ENCODE data around the gene ETS1. TPM values are rescaled to one million over a fixed set of nuclear protein-coding genes. Genes with fewer than 3 reads are reported as not detected.
A peak's percentile ranks its signal among the peaks of the same experiment; 100 is the strongest.

Gene ETS1
- polyA plus RNA-seq, 2 of the 4 experiments (the other 2 are of a cell fraction): 14.5 to 18.8 TPM

- CTCF ChIA-PET: interaction anchor here (1.9 kb wide), 1 partner anchor 12 kb away, joined by 4 read pairs; no protein-coding TSS in a partner anchor
- Histone ChIP-seq H3K4me1 (peaks cover 53% of the 10 kb centered on the region), H3K27ac (peak overlapping the region; percentile 82 to 94), H3K4me3 (peak overlapping the region; percentile 60), H3K4me2 (peak overlapping the region; percentile 91), H3K9me3 (no peaks in the 10 kb centered on the region)
- 3% methylated on average over 16 of the region's 19 CpGs for WGBS (ENCODE audit: missing lambda C conversion rate)
- no peak for TF ChIP-seq RAD21 (conservative IDR thresholded peaks at IDR 0.05 in 1 of 2, IDR thresholded peaks at IDR 0.05 in 1 of 2)
- TF ChIP-seq CHD4 (IDR thresholded peaks at IDR 0.05; ENCODE audit: borderline replicate concordance): no peak
- TF ChIP-seq JUN (IDR thresholded peaks at IDR 0.05): no peak
- TF ChIP-seq EP300 (IDR thresholded peaks at IDR 0.05): no peak
- no peak for TF ChIP-seq CEBPB (IDR thresholded peaks at IDR 0.05)
- no peak for TF ChIP-seq KDM1A (IDR thresholded peaks at IDR 0.05; ENCODE audit: low read depth)
- TF ChIP-seq TFCP2L1 (CRISPR knock-in tag; IDR thresholded peaks at IDR 0.05): no peak
- no peak for TF ChIP-seq CHD2 (IDR thresholded peaks at IDR 0.05; ENCODE audit: low read length, partially characterized antibody)
- TF ChIP-seq HOXB5 (CRISPR knock-in tag; IDR thresholded peaks at IDR 0.05): no peak
- TF ChIP-seq ESRRA (IDR thresholded peaks at IDR 0.05; ENCODE audit: borderline replicate concordance, low read length): no peak
- TF ChIP-seq RCOR1 (IDR thresholded peaks at IDR 0.05; ENCODE audit: low read depth, low read length): no peak
- TF ChIP-seq POLR2AphosphoS2 (conservative IDR thresholded peaks at IDR 0.05; ENCODE audit: low read length): no peak
- TF ChIP-seq CBX8 (IDR thresholded peaks at IDR 0.05): no peak
- TF ChIP-seq ATOH8 (CRISPR knock-in tag; IDR thresholded peaks at IDR 0.05; ENCODE audit: low read depth): no peak
- POLR2A ChIA-PET: interaction anchor here (0.9 to 2.9 kb wide), 3 partner anchors 8 to 23 kb away, joined by 3 to 25 read pairs (median 3); no protein-coding TSS in a partner anchor
- FAIRE-seq (no peak), ATAC-seq (peak; percentile 3; a peak in 4 of 6 replicates), DNase-seq (ENCODE audit: low read depth in 1 of 2, low spot score in 1 of 2) (no peak)
Observed at GRCh38 chr11:128521682-128522054, 65.7 kb downstream of the ETS1 start.

- H3K4me3 ChIP-seq: peak overlapping the region; percentile 60
- TF ChIP-seq SREBF2 (IDR thresholded peaks at IDR 0.05) (no peak), RARB (CRISPR knock-in tag; IDR thresholded peaks at IDR 0.05) (no peak), TFCP2L1 (CRISPR knock-in tag; IDR thresholded peaks at IDR 0.05) (no peak), ZC3H11A (IDR thresholded peaks at IDR 0.05) (no peak), ZFP36 (IDR thresholded peaks at IDR 0.05; ENCODE audit: borderline replicate concordance, partially characterized antibody) (no peak), REST (IDR thresholded peaks at IDR 0.05) (no peak), TP53 (CRISPR knock-in tag; IDR thresholded peaks at IDR 0.05) (no peak), PHF8 (IDR thresholded peaks at IDR 0.05; ENCODE audit: borderline replicate concordance, low read depth) (no peak), NR3C1 (IDR thresholded peaks at IDR 0.05) (no peak), POLR2AphosphoS2 (conservative IDR thresholded peaks at IDR 0.05; ENCODE audit: low read length) (no peak), CHD2 (IDR thresholded peaks at IDR 0.05; ENCODE audit: low read length, partially characterized antibody) (no peak), RAD21 (conservative IDR thresholded peaks at IDR 0.05 in 1 of 2, IDR thresholded peaks at IDR 0.05 in 1 of 2) (no peak), USF2 (IDR thresholded peaks at IDR 0.05) (no peak)
- FAIRE-seq (no peak), DNase-seq (ENCODE audit: low read depth in 1 of 2, low spot score in 1 of 2) (no peak), ATAC-seq (no peak; a peak in 1 of 6 replicates)
- peak overlapping the region; percentile 91 for H3K4me2 ChIP-seq
- under 1% methylated on average over 10 of the region's 12 CpGs for WGBS (ENCODE audit: missing lambda C conversion rate)
- ChIA-PET CTCF (interaction anchor here (1.9 kb wide), 1 partner anchor 11 kb away, joined by 4 read pairs; no protein-coding TSS in a partner anchor), POLR2A (interaction anchor here (0.9 to 2.9 kb wide), 3 partner anchors 9 to 22 kb away, joined by 3 to 25 read pairs (median 3); no protein-coding TSS in a partner anchor)
- no peaks in the 10 kb centered on the region for H3K9me3 ChIP-seq
- peaks cover 59% of the 10 kb centered on the region for H3K4me1 ChIP-seq
- peak overlapping the region; percentile 82 to 94 for H3K27ac ChIP-seq
Observed at GRCh38 chr11:128520888-128521681, 66.3 kb downstream of the ETS1 start.

Measured in A549 (cell line).